GM12892 (cell line): ENCODE measurements around the gene PYGB.
A peak's percentile ranks its signal among the peaks of the same experiment; 100 is the strongest.

Experiments used
- DNase-seq: peaks from one replicate; pipeline ENCODE4 v3.0.0; 2011; ENCODE audit not compliant: insufficient read length
- FAIRE-seq: peaks from 2 replicates; lab custom pipeline; 2011; peaks lifted over from hg19 to GRCh38; lab: Jason Lieb, UNC
- POLR2A ChIP-seq: IDR thresholded peaks from 2 replicates; pipeline ENCODE4 v1.6.1; 2011; ENCODE audit warnings: low read depth, low read length, control low read depth
- POLR2AphosphoS5 ChIP-seq: IDR thresholded peaks from 2 replicates; pipeline ENCODE4 v1.6.1; 2011; ENCODE audit warnings: low read depth, low read length, control low read depth
- TAF1 ChIP-seq: IDR thresholded peaks from 2 replicates; pipeline ENCODE4 v1.6.1; 2011; ENCODE audit warnings: low read depth, mild to moderate bottlenecking, control low read depth, low read length, borderline replicate concordance

The PYGB gene

GRCh38 chr20:25277941-25278521 is 30.1 kb downstream of the PYGB start:
- TF ChIP-seq POLR2A (no peak), TAF1 (no peak), POLR2AphosphoS5 (no peak)
- DNase-seq: no peak
- FAIRE-seq: no peak

- FAIRE-seq: no peak
- no peak for DNase-seq
- no peak for TF ChIP-seq POLR2AphosphoS5
These were observed 30.9 kb downstream of the PYGB start for GRCh38 chr20:25278636-25279361.

- no peak for FAIRE-seq
- TF ChIP-seq POLR2A: no peak
- no peak for TF ChIP-seq POLR2AphosphoS5
- TF ChIP-seq TAF1: no peak
- DNase-seq: no peak
These were observed 31.5 kb downstream of the PYGB start for GRCh38 chr20:25279403-25279802.

GRCh38 chr20:25280051-25280573 is 32.2 kb downstream of the PYGB start:
- DNase-seq: no peak
- no peak for FAIRE-seq
- TF ChIP-seq POLR2AphosphoS5 (no peak), POLR2A (no peak), TAF1 (no peak)

- DNase-seq: no peak
- FAIRE-seq: no peak
- no peak for TF ChIP-seq POLR2AphosphoS5
- no peak for TF ChIP-seq POLR2A
- no peak for TF ChIP-seq TAF1
These were observed 33.0 kb downstream of the PYGB start for GRCh38 chr20:25280574-25281535.

GRCh38 chr20:25281541-25281991 is 33.7 kb downstream of the PYGB start:
- peak; percentile 68 for DNase-seq
- FAIRE-seq: peak; percentile 70
- no peak for TF ChIP-seq TAF1
- TF ChIP-seq POLR2AphosphoS5: no peak
- TF ChIP-seq POLR2A: no peak

- no peak for FAIRE-seq
- TF ChIP-seq POLR2A: no peak
- no peak for TF ChIP-seq TAF1
- TF ChIP-seq POLR2AphosphoS5: no peak
- no peak for DNase-seq
These were observed 34.3 kb downstream of the PYGB start for GRCh38 chr20:25282034-25282781.

- FAIRE-seq (no peak), DNase-seq (no peak)
- no peak for TF ChIP-seq POLR2AphosphoS5
- TF ChIP-seq TAF1: no peak
- no peak for TF ChIP-seq POLR2A
These were observed 34.9 kb downstream of the PYGB start for GRCh38 chr20:25282796-25283195.

- no peak for TF ChIP-seq POLR2A
- no peak for TF ChIP-seq POLR2AphosphoS5
- no peak for TF ChIP-seq TAF1
- DNase-seq (no peak), FAIRE-seq (no peak)
These were observed 35.5 kb downstream of the PYGB start for GRCh38 chr20:25283221-25283951.

GRCh38 chr20:25284131-25284601 is 36.3 kb downstream of the PYGB start:
- DNase-seq: no peak
- no peak for FAIRE-seq
- no peak for TF ChIP-seq POLR2AphosphoS5
- no peak for TF ChIP-seq POLR2A
- no peak for TF ChIP-seq TAF1
